G401.6 (cell line): Measurements from ENCODE around the gene ACOT11.
A peak's percentile ranks its signal among the peaks of the same experiment; 100 is the strongest.
"Not testable (repeated sequence)": the region's sequence is repeated elsewhere in the genome, so short reads cannot be mapped to it uniquely, and the experiment has no call there.

Experiments used
- FAIRE-seq: peaks from 2 replicates; lab custom pipeline; 2012; peaks lifted over from hg19 to GRCh38; lab: Jason Lieb, UNC

ACOT11 gene

DNA sequence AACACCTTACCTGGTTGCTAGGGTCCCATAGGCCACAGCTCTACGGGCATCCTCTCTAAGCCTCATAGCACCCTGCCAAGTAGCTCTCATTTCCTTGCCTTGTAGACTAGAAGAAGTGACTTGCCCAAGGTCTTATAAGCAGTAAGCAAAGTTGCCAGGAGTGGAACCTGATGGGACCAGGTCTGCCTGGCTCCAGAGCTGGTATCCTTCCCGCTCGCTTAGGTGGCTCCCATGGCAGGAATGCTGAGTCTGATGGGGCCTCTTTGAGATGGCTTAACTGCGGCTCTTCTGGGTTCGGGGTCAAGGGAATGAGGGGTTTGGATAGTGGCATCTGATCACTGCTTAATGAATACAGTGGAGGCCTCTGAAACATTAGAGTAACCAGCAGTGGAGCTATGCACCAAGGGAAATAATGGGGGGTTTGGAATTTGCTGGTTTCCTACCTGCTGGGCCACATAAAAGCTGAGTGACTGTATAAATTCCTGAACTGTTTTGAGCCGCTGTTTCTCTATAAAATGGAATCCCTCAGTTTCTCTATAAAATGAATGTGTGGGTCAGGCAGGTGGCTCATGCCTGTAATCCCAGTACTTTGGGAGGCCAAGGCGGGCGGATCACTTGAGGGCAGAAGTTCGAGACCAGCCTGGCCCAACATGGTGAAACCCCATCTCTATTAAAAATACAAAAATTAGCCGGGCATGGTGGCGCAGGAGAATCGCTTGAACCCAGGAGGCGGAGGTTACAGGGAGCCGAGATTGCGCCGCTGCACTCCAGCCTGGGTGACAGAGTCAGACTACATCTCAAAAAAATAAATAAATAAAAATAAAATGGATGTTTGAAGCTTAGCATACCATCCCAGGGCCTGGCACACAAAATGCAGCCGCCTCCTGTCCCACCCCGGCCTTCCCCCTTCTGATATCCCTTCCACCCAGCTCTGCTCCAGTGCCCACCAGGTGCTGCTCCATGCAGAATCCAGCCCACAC, 62.9 kb downstream of the ACOT11 start:
- peak; percentile 83 for FAIRE-seq

DNA sequence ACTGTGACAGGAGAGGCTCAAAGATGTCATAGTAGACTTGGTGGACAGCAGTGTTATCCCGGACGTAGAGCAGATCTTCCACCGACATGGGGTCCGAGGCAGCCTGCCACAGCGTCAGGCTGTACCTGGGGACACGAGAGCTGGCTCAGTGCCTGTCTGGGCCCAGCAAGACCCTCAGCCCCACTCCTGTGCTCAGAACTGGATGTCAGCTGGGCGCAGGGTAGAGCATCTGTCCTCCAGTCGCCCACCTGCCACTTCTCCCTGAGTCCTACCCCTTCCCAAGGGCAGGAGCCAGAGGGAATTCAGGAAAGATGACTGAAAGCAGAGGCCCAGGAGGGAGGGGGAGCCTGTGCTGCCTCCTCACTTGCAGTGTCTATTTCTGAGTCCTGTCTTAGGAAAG, 63.6 kb downstream of the ACOT11 start:
- FAIRE-seq = no peak

DNA sequence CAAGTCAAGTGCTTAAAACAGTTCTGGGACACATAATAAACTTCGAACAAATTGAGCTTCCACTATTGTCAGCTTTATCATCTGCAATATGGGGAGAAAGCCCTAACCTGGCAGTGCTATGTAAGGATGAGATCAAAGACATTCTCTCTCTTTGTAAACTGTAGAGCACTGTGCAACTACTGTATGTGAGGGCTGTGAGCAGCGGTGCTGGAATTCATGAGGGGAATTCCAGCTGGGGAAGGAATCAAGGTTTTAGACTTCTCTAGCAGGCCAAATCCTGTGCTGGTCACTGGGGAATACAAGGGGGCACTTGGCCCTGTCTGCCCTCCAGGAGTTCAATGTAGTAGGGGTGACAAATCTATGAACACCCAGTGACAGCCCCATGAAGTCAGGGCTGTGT, 66.0 kb downstream of the ACOT11 start:
- FAIRE-seq = no peak

DNA sequence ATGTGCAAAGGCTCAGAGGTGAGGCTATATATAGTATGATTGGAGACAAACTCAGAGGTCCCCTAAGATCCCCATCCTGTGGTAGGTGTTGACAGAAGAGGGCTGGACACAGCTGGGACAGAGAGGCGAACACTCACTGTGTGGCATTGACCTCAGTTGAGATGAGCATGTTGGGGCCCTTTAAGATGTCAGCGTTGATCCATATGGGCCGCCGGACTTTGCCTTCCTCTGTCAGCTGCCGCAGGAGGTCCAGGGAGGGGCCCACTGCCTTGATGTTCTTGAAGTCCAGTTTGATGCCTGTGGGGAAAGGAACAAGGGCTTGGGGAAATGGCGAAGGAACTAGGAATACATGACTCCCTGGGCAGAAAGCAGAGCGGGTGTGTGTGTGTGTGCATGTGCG, 66.5 kb downstream of the ACOT11 start:
- no peak for FAIRE-seq

DNA sequence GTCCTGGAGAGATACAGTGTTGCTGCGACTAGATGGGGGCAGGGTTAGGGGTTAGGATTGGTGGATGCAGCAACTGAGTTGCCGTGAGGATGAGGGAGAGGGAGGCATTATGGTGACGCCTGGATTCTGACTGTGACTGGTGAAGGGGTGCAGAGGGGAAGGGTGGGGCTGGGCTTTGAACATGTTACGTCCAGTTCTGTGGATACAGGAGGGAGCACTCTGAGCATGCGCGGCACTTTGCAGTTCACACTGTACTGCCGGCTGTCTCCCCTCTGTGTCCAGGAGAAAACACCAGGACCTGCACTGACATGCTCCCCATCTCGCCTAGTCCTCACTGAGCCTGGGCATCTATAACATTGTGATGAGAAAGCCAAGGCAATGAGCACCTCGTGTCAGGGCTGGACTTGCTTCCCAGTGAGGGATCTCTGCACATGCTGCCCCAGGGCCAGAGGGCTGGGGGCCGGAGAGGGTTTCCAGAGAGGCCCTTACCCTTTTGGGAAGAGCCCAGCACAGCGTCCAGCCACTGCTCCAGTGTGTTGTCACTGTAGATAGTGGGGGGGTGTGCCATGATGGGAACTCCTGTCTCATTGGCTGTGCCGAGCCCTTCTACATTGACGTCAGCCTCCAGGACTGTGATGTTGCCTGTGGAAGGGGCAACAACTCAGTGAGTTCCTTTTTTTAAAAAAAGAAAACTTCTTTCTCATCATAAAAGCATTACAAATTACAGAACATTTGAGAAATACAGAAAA, 67.7 kb downstream of the ACOT11 start:
- FAIRE-seq = no peak

DNA sequence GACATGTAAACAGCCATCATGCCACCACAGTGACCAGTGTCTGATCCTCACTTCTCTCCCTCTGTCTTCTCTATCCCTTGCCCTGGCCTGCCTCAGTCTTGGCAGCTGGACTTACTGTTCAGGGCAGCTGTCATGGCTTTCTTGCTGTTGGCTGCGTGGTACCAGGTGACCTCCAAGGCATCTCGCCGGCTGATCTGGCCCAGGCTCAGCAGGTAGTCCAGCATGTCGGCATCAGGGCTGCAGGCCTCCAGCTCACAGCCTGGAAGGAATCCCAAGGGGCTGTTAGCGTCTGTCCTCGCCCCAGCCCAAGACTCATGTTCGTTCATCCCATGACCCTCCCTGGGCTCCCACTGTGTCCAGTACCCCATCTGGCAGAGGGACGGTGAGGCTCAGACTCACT, 71.7 kb downstream of the ACOT11 start:
- no peak for FAIRE-seq

DNA sequence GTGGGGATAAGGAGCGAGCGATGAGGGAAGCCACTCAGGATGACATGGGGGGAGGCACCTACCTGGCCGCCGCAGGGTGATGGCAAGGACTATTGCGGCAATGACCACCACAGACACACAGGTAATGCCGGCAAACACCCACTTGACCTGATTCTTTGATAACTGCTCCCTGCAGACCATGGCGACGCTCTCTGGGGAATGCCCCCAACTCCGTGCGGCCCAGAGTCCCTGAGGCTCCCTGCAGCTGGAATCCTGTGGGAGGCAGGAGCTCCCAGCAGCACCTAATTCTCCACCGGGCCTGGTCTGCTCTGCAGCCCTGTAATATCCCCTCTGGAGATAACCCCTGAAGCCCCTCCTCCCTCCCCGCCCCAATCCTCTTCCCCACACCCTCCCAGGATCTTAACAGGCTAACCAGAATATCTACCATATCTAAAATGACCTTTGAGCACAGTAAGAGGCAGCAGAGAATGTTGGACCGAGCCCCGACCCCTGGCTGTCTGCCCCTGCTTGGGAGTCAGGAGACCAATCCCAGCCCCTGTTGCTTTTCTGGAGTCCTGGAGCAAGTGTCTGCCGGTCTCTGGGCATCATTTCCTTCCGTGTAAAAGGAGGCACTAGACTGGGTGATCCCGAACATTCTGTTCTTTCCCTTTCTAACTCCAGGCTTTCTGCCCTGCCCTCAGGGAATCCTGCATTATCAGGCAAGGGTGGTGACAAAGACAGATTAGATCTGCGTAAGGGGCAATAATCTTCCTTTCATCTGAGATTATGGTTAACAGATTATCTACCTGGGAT, 75.4 kb downstream of the ACOT11 start, which contains the start of gene FAM151A:
Gene FAM151A, minus strand, starts transcription at position 310 of the 792 bp plus-strand sequence. Its CDS starts 130 bp downstream, at position 180.
- no peak for FAIRE-seq

DNA sequence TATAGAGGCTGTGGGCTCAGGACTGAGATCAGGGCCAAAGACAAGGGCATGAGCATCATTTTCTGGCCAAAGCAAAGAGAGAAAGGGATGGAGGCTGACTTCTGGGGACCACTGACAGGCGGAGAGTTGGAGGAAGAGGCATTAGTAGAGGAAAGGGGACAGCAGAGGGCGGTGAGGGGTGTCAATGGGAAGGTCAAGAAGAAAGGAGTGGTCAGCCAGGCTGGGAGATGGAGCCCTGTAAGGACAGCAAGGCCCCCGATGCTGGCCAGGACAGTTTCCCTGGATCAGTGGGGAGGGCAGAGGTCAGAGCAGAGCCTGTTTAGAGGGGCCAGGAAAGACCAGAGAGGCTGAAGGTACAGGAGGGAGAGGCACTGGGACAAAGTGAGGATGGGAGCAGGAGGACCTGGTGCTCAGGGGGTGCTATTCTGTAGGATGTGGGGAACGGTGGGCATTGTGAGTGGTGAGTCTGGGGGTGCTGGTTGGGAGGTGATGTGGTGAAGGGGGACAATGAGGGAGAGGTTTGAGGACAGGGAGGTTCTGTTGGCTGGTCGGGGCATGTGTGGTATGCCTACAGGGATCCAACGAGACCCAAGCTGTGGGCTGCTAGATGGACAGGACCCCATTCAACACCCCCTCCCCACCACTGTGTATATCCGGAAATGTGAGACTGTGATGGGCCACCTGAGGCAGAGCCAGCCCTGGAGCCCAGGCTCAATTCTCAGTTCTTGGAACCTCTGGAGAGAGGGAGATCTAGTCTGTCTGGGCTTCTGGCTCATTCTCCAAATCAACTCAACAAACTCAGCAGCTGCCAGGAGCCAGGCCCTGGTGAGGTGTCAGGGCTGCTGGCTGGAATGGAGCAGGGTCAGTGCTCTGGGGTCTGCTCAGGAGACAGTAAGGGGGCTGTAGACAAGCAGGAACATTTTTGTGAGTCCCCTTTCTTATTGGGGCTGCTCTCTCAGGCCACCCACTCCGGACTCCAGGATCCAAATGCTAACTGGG, 76.7 kb downstream of the ACOT11 start:
- no peak for FAIRE-seq

DNA sequence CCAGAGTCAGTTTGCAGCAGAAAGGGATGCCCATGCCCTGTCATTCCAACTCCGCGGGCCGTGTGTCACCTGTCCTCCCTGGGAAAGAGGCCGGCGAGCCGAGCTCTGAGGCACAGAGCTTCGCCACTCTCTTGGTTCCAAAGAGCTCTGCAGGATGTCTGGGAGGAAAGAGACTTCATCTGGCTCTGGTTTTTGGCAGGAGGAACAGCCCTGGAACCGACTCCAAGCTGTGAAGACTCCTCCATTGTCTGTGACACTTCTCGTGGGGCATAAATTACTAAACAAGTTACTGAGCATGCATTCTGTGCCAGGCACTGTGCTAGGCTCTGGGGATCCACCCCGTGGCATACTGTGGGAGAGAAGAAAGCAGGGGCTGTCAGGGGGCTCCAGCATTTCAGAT, 79.2 kb downstream of the ACOT11 start:
- no peak for FAIRE-seq

DNA sequence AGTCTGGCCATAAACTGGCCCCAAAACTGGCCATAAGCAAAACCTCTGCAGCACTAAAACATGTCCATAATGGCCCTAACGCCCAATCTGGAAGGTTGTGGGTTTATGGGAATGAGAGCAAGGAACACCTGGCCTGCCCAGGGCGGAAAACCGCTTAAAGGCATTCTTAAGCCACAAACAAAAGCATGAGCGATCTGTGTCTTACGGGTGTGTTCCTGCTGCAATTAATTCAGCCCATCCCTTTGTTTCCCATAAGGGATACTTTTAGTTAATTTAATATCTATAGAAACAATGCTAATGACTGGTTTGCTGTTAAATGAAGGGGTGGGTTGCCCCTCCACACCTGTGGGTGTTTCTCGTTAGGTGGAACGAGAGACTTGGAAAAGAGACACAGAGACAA, 87.8 kb downstream of the ACOT11 start:
- not testable (repeated sequence) for FAIRE-seq

DNA sequence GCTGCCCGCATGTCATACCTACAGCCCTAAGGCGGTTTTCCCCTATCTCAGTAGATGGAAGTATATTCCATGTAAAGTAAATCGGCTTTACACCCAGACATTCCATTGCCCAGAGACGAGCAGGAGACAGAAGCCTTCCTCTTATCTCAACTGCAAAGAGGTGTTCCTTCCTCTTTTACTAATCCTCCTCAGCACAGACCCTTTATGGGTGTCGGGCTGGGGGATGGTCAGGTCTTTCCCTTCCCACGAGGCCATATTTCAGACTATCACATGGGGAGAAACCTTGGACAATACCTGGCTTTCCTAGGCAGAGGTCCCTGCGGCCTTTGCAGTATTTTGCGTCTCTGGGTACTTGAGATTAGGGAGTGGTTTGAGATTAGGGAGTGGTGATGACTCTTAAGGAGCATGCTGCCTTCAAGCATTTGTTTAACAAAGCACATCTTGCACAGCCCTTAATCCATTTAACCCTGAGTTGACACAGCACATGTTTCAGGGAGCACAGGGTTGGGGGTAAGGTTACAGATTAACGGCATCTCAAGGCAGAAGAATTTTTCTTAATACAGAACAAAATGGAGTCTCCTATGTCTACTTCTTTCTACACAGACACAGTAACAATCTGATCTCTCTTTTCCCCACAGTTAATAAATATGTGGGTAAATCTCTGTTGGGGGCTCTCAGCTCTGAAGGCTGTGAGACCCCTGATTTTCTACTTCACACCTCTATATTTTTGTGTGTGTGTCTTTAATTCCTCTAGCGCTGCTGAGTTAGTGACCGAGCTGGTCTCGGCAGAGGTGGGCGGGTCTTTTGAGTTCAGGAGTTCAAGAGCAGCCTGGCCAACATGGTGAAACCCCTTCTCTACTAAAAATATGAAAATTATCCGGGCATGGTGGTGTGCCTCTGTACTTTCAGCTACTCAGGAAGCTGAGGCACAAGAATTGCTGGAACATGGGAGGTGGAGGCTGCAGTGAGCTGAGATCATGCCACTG, 88.7 kb downstream of the ACOT11 start:
- not testable (repeated sequence) for FAIRE-seq

DNA sequence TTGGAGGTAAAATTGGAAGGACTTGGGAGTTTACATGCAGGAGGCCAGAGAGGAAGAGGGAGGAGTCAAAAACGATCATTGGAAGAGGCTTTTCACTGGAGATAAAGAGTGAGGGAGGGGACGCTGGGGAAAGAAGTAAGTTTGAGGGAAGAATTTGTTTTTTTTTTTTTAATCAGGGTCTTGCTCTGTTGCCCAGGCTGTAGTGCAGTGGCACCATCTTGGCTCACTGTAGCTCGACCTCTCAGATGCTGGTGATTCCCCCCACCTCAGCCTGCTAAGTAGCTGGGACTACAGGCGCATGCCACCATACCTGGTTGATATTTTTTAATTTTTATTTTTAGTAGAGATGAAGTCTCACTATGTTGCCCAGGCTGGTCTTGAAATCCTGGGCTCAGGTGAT, 92.3 kb downstream of the ACOT11 start:
- FAIRE-seq = no peak

DNA sequence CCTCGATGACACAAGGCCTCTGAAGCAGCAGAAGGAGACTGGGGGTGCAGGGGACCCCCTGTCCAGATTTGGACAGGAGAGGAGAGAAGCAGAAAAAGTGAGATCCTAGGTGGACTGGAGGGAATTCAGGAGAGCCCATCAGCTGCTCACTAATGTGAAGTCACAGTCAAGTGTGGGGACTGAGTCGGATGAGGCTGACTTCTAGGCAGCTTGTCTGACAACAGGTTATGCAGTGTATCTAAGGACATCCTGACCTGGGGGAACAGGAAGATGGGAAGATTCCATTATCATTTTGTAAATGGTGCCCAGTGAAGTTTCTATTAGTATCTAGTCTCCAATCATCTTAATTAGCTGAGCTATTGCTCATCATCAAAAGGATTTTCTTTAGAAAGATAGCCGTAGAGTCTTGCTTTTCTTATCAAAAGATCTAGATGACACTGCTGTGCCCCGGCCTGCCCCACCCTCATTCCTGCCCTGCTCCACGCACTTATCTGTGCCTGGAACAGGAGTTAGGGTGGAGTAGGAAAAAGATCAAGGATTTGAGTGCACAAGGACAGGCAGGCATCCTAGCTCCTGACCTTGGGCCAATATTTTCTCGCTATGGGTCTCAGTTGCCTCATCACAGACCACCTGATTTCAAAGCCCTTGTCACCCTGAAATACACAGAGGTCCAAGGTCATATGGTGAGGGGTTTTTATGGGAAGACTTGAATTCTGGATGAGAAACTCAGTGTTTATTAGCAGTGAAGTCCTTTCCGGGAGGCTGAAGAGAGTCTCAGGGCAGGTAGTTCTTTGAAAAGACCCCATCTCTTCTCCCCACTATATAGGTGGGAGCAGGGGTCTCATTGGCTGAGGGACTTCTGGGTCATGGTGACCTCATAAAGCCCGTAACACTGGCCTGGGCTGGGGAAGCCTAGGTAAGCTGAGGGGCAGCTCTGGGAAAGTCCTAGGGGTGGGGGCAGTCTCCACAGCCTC, 93.1 kb downstream of the ACOT11 start, which contains the start of gene MROH7:
Gene MROH7, plus strand, starts transcription at position 924 of the 974 bp plus-strand sequence. CDS start 11,141 bp downstream, outside the sequence.
- FAIRE-seq = no peak

DNA sequence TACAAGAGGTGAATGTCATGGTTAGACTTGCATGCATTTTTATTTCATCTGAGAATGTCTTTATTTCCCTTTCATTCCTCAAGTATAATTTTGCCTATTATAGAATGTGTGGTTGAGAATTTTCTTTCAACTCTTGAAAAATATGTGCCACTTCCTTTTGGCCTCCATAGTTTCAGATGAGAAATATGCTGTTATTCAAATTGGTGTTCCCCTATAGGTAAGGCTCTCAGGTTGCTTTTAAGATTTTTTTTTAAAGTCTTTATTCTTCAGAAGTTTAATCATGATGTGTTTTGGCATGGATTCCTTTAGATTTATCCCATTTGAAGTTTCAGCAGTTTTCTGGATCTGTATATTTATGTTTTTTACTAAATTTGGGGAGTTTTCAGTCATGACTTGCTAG, 95.7 kb downstream of the ACOT11 start:
- no peak for FAIRE-seq

DNA sequence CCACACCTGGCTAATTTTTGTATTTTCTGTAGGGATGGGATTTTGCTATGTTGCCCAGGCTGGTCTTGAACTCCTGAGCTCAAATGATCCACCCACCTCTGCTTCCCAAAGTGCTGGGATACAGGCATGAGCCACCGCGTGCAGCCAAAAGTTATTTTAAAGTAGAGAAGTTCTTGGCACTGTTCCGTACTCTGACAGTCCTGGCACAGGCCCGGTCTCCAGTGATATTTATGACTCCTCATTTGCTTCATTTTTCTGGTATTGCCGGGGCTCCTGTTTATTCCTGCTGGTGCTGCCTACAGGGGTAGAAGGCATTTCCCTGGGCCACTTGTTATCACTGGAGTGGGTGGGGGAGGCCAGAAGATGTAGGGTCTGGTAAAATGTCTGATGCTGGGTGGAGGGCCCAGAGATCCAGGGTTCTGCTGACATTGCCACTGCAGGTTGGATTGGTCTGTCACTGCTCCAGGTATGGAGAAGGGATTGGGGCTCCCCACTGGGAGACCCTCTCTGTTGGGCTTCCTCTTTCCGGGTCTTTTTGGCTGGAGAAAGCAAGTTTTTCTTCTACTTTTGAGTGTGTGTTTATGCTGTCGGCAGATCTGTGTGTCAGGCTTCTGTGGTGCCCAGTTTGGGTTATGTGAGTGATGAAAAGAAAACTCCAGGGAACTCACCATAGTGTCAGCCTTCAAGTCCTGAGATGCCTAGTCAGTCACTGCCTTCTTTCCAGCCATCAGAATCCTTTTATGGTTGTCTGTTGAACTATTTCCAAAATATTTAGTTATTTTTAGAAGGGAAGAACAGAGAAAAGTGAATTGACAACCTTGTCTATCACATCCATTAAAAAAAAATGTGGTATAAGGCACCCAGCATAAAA, 98.0 kb downstream of the ACOT11 start:
- FAIRE-seq = no peak

DNA sequence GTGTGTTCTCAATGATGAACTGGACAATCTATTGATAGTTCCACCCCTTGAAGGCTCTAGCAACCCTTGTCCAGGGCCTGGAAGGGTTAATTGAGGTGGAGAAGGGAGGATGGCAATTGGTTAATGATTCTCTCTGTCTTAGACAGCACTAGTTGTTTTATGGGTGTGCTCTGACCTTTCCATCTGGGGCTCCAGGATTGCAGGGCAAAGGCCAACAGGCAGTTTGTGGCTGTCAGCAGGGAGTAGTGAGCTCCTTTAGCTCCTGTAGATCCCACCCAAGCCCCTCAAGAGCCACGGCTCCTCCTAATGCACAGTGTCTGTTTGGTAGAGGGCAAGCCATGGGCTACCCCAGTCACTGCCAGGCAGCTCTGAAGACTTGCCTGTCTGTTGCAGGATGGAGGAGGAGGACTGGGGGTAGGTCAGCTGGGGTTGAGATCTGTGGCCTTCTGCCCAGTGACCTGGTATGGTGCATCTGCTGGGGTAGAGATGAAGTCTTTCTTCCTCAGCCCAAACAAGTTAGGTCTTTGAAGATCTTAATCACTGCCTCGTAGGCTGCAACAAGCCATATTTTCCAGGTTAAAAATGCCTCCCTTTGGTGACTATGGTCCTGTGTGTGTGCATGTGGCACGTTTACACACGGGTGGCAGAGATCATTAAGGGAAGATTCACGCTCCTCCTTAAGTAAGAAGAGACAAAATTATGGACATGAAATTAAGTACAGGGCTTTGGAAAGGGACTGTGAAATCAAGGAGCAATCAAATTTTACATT, 101.3 kb downstream of the ACOT11 start:
- FAIRE-seq = no peak

DNA sequence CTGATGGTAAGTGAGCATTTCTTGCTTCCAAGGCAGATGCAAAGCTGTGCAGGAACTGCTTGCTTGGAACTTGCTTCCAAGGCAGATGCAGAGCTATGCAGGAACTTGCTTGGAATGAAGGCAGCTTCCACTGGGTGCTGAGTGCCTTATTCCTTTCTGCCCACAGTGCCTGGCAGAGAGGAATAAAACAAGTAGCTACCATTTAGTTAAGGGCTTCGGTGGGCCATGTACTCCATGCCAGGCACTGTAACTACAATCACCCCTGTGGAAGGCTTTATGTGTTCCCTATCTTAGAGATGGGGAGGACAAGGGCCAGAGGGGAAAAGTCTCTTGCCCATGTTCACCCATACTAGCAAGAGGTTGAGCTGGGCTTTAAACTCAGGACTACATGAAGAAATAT, 101.9 kb downstream of the ACOT11 start:
- no peak for FAIRE-seq
